GM12891 (cell line): Measurements from ENCODE around the gene SLC25A21.

Experiments used
- PAX5 ChIP-seq: IDR thresholded peaks from 2 replicates; pipeline ENCODE4 v1.6.1; 2011; ENCODE audit warnings: low read length, moderate library complexity, mild to moderate bottlenecking; ENCODE audit not compliant: insufficient read depth, severe bottlenecking
- POLR2A ChIP-seq: IDR thresholded peaks from 2 replicates; pipeline ENCODE4 v1.6.1; 2011; ENCODE audit warnings: low read depth, low read length, control low read depth
- POLR2AphosphoS5 ChIP-seq: IDR thresholded peaks from 2 replicates; pipeline ENCODE4 v1.6.1; 2011; ENCODE audit warnings: low read depth, low read length, control low read depth
- POU2F2 ChIP-seq: IDR thresholded peaks from 2 replicates; pipeline ENCODE4 v1.6.1; 2011; ENCODE audit warnings: low read depth, mild to moderate bottlenecking, control low read depth, low read length, moderate library complexity
- SPI1 ChIP-seq: IDR thresholded peaks from 2 replicates; pipeline ENCODE4 v1.6.1; 2011; ENCODE audit warnings: low read depth, low read length, control low read depth
- TAF1 ChIP-seq: IDR thresholded peaks from 2 replicates; pipeline ENCODE4 v1.6.1; 2011; ENCODE audit warnings: low read depth, low read length, control low read depth

DNA sequence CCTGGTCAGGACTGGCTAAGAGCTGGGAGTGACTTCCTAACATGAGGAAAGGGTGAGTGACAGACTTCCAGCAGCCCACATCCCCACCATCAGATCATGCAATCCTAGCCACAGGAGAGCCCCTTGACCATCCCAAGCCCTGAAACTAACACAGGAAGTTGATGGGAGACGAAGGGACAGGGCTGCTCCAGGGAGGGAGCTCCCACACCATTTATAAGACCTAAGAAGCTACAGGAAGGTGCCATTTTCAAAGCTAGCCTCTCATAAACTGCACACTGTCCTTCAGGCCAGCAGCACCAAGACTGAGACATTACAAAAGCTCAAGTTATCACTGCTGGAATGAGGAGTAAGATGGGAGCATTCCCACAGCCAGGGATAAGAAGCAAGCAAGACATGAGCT, 19.4 kb downstream of the SLC25A21 start:
- TF ChIP-seq POLR2AphosphoS5 = no peak
- TF ChIP-seq POLR2A = no peak
- no peak for TF ChIP-seq PAX5
- TF ChIP-seq SPI1 = no peak
- no peak for TF ChIP-seq POU2F2
- TF ChIP-seq TAF1 = no peak
